Endothelial cell of umbilical vein (primary cell): ENCODE measurements around the gene AFDN. TPM values are rescaled to one million over a fixed set of nuclear protein-coding genes. Genes with fewer than 3 reads are reported as not detected.

Experiments
- BruUV-seq: library from RNA; stranded (reverse); fragments of 400-500 nt; replicated peaks from 2 replicates; lab custom pipeline; 2021; lab: Mats Ljungman, UMichigan
- CTCF ChIA-PET: fragments of 300-600, 350-600 bp; sonication (Branson Sonifier 250); formaldehyde crosslinking; loops from one replicate; lab custom pipeline; 2021; ENCODE audit warnings: antibody characterized with exemption, inconsistent platforms; lab: Charles Lee
- POLR2A ChIA-PET: fragments of 300-600, 350-600 bp; sonication (Branson Sonifier 250); formaldehyde crosslinking; loops from one replicate; lab custom pipeline; 2021; ENCODE audit warnings: antibody characterized with exemption, inconsistent platforms; lab: Charles Lee
- DNase-seq: peaks from one replicate; pipeline ENCODE4 v3.0.0-alpha.2; 2011; ENCODE audit warnings: low read depth, low spot score
- FAIRE-seq: peaks from 2 replicates; lab custom pipeline; 2011; peaks lifted over from hg19 to GRCh38; lab: Jason Lieb, UNC
- H2AFZ ChIP-seq: 2 replicates; pipeline ENCODE4 v1.6.0; 2012; ENCODE audit warnings: low read depth, low read length, control low read depth, inconsistent platforms
- H3K27ac ChIP-seq: 2 replicates; pipeline ENCODE4 v1.5.1; 2011; ENCODE audit warnings: low read depth, mild to moderate bottlenecking, control low read depth, low read length, moderate library complexity; ENCODE audit not compliant: insufficient read depth
- H3K27me3 ChIP-seq, 2 experiments: 2 replicates each; pipeline versions ENCODE4 v1.6.0 to v1.6.1; 2011; ENCODE audit warnings: low read length in 2 of 2, mixed read lengths in 1 of 2; ENCODE audit not compliant: control insufficient read depth in 2 of 2, insufficient read depth in 2 of 2
- H3K36me3 ChIP-seq, 2 experiments: 2 replicates in 1 of 2; 3 replicates in 1 of 2; pipeline ENCODE4 v1.5.1; 2011; ENCODE audit warnings: low read length in 2 of 2, mild to moderate bottlenecking in 1 of 2, moderate library complexity in 1 of 2; ENCODE audit not compliant: control insufficient read depth in 2 of 2, insufficient read depth in 2 of 2; ENCODE audit errors: extremely low read depth in 1 of 2
- H3K4me1 ChIP-seq: 3 replicates; pipeline ENCODE4 v1.5.1; 2011; ENCODE audit warnings: mild to moderate bottlenecking, low read length; ENCODE audit not compliant: control insufficient read depth, insufficient read depth; ENCODE audit errors: extremely low read depth
- H3K4me2 ChIP-seq: 2 replicates; pipeline ENCODE4 v1.6.1; 2011; ENCODE audit warnings: low read length, control low read depth, mixed read lengths; ENCODE audit not compliant: insufficient read depth
- H3K4me3 ChIP-seq, 3 experiments: fragments of 200-600 bp in 1 of 3; sonication (generic), shearing (Covaris generic) in 1 of 3; replicated peaks in 1 of 3; 2 replicates each; pipeline ENCODE4 v1.5.1; 2011 to 2016; ENCODE audit warnings: control low read depth in 3 of 3, low read length in 3 of 3, mild to moderate bottlenecking in 2 of 3, inconsistent platforms in 1 of 3, low read depth in 1 of 3, moderate library complexity in 1 of 3; ENCODE audit not compliant: insufficient read depth in 1 of 3
- H3K79me2 ChIP-seq: 2 replicates; pipeline ENCODE4 v1.6.0; 2012; ENCODE audit warnings: low read length, inconsistent platforms; ENCODE audit not compliant: control insufficient read depth, insufficient read depth
- H3K9ac ChIP-seq: replicated peaks from 2 replicates; pipeline ENCODE3; 2011; ENCODE audit warnings: low read length, control low read depth; ENCODE audit not compliant: insufficient read depth; ENCODE audit errors: extremely low read depth
- H3K9me1 ChIP-seq: replicated peaks from 3 replicates; pipeline ENCODE4 v1.6.0; 2011; ENCODE audit warnings: mild to moderate bottlenecking, low read length; ENCODE audit not compliant: control insufficient read depth, insufficient read depth; ENCODE audit errors: extremely low read depth
- H3K9me3 ChIP-seq: replicated peaks from 2 replicates; pipeline ENCODE4 v1.5.1; 2012; ENCODE audit warnings: low read length, inconsistent platforms; ENCODE audit not compliant: control insufficient read depth, insufficient read depth
- H4K20me1 ChIP-seq: replicated peaks from 2 replicates; pipeline ENCODE3; 2011; ENCODE audit warnings: mild to moderate bottlenecking, low read length; ENCODE audit not compliant: control insufficient read depth, insufficient read depth; ENCODE audit errors: extremely low read depth
- EZH2 ChIP-seq: IDR thresholded peaks from 2 replicates; pipeline ENCODE4 v1.6.1; 2012; ENCODE audit warnings: borderline replicate concordance, low read depth, mild to moderate bottlenecking, moderate library complexity, low read length, inconsistent platforms; ENCODE audit not compliant: severe bottlenecking
- FOS ChIP-seq: IDR thresholded peaks from 2 replicates; pipeline ENCODE4 v1.6.1; 2011; ENCODE audit warnings: mild to moderate bottlenecking, low read length, moderate library complexity, borderline replicate concordance; ENCODE audit not compliant: insufficient read depth
- GATA2 ChIP-seq: IDR thresholded peaks from 2 replicates; pipeline ENCODE4 v1.7.0; 2011; ENCODE audit warnings: low read depth, mild to moderate bottlenecking, moderate library complexity, mixed read lengths, low read length; ENCODE audit not compliant: insufficient read length, insufficient read depth
- JUN ChIP-seq: IDR thresholded peaks from 2 replicates; pipeline ENCODE4 v1.6.1; 2011; ENCODE audit warnings: borderline replicate concordance, low read depth; ENCODE audit not compliant: insufficient read length, insufficient read depth
- MYC ChIP-seq: IDR thresholded peaks from one replicate; pipeline ENCODE4 v1.6.1; 2011; ENCODE audit warnings: mild to moderate bottlenecking, low read depth, low read length
- POLR2A ChIP-seq: IDR thresholded peaks from 2 replicates; pipeline ENCODE4 v1.6.1; 2012; ENCODE audit warnings: low read depth, mild to moderate bottlenecking, control low read depth, low read length
- POLR2AphosphoS5 ChIP-seq: IDR thresholded peaks from 2 replicates; pipeline ENCODE4 v1.6.1; 2012; ENCODE audit warnings: low read depth, mild to moderate bottlenecking, control low read depth, low read length, moderate library complexity; ENCODE audit not compliant: insufficient read depth
- dilution Hi-C: fragments of 300-500 bp; cut with MboI; formaldehyde crosslinking; loops from one replicate; pipeline ENCODE4 v1.15.0; 2019; ENCODE audit warnings: low sequenced_read_pairs; ENCODE audit not compliant: extremely low pct_ligation_motif_present
- intact Hi-C: fragments of 100-400 bp; cut with micrococcal nuclease; formaldehyde crosslinking; loops from one replicate; pipeline ENCODE4 v1.10.0; 2022
- polyA plus RNA-seq, 4 experiments: library from polyadenylated mRNA; depleted of rRNA in 3 of 4; stranded (reverse) in 3 of 4; unstranded in 1 of 4; fragments of >200 nt; gene quantifications; 2 replicates each; pipeline versions ENCODE4 v1.2.1 to v1.2.3, GENCODE V29; 2011 to 2012; ENCODE audit warnings: missing spikeins in 1 of 4
- total RNA-seq: library from RNA; stranded (reverse); gene quantifications from 2 replicates; pipeline ENCODE4 v1.2.3, GENCODE V29; 2021
- TF ChIP-seq, protein P1 (sequence below), 2 donors: IDR thresholded peaks; 1 replicate in 1 of 2; 2 replicates in 1 of 2; pipeline ENCODE4 v1.5.1; 2011; ENCODE audit warnings: low read length in 2 of 2, mild to moderate bottlenecking in 2 of 2, moderate library complexity in 2 of 2, control low read depth in 1 of 2, inconsistent platforms in 1 of 2, low read depth in 1 of 2; ENCODE audit not compliant: insufficient read depth in 1 of 2; ENCODE audit errors: extremely low read depth in 1 of 2
- TF ChIP-seq, protein P2 (sequence below): IDR thresholded peaks from 2 replicates; pipeline ENCODE4 v1.6.1; 2011; ENCODE audit not compliant: insufficient read depth, insufficient read length

AFDN gene
- total and polyA plus RNA-seq, 2 donors (not counting 3 experiments of a cell fraction or from before 2014, with no cell fraction given), result 31.0 to 134 TPM

DNA sequence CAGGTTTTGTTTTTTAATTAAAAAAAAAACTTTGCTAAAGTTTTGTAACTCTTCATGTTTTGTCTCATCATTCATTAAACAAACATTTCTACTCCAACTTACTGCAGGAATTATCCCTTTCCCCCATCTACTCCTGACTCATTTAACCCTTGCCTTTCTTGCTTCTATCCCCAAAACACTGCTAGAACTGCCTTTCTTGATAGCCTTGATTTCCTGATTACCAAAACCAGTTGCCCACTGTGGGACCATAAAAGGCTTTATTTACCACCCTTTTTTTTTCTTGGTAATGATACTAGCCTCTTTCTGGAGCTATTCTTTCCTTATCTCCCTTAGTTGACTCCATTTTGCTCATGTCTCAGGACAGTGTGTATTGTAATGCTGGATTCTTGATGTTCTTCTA, 15.3 kb downstream of the AFDN start:
- DNase-seq (no peak), FAIRE-seq (no peak)
- Histone ChIP-seq H3K27ac (no peak overlapping the region), H3K9me3 (no peaks in the 10 kb centered on the region), H3K9me1 (no peaks in the 10 kb centered on the region), H3K4me2 (no peak overlapping the region), H3K36me3 (no peaks in the 10 kb centered on the region), H3K27me3 (no peaks in the 10 kb centered on the region), H3K4me3 (no peak overlapping the region), H2AFZ (no peak overlapping the region), H3K9ac (no peak overlapping the region), H3K79me2 (peaks cover 59% of the 10 kb centered on the region), H4K20me1 (peaks cover 12% of the 10 kb centered on the region), H3K4me1 (no peaks in the 10 kb centered on the region)
- dilution Hi-C loops (no loop called here), intact Hi-C loops (no loop called here)
- POLR2A ChIA-PET, result no interaction called here
- CTCF ChIA-PET, result interaction anchor here (1.3 to 1.4 kb wide), 2 partner anchors 11 to 18 kb away, joined by 4 read pairs; no protein-coding TSS in a partner anchor
- TF ChIP-seq JUN, result no peak
- TF ChIP-seq, protein P1, sequence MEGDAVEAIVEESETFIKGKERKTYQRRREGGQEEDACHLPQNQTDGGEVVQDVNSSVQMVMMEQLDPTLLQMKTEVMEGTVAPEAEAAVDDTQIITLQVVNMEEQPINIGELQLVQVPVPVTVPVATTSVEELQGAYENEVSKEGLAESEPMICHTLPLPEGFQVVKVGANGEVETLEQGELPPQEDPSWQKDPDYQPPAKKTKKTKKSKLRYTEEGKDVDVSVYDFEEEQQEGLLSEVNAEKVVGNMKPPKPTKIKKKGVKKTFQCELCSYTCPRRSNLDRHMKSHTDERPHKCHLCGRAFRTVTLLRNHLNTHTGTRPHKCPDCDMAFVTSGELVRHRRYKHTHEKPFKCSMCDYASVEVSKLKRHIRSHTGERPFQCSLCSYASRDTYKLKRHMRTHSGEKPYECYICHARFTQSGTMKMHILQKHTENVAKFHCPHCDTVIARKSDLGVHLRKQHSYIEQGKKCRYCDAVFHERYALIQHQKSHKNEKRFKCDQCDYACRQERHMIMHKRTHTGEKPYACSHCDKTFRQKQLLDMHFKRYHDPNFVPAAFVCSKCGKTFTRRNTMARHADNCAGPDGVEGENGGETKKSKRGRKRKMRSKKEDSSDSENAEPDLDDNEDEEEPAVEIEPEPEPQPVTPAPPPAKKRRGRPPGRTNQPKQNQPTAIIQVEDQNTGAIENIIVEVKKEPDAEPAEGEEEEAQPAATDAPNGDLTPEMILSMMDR (IDR thresholded peaks at IDR 0.05; ENCODE audit: extremely low read depth in 1 of 2, insufficient read depth in 1 of 2, low read depth in 1 of 2, low read length in 2 of 2), result no peak
- no peak for TF ChIP-seq EZH2
- TF ChIP-seq, protein P2, sequence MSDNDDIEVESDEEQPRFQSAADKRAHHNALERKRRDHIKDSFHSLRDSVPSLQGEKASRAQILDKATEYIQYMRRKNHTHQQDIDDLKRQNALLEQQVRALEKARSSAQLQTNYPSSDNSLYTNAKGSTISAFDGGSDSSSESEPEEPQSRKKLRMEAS, result no peak
- no peak for TF ChIP-seq FOS
- TF ChIP-seq POLR2AphosphoS5, result no peak
- TF ChIP-seq MYC, result no peak
- no peak for TF ChIP-seq POLR2A
- no peak for TF ChIP-seq GATA2
- no TSS peak for BruUV-seq
